ENCODE data around the gene SLC50A1.

Gene SLC50A1

DNA sequence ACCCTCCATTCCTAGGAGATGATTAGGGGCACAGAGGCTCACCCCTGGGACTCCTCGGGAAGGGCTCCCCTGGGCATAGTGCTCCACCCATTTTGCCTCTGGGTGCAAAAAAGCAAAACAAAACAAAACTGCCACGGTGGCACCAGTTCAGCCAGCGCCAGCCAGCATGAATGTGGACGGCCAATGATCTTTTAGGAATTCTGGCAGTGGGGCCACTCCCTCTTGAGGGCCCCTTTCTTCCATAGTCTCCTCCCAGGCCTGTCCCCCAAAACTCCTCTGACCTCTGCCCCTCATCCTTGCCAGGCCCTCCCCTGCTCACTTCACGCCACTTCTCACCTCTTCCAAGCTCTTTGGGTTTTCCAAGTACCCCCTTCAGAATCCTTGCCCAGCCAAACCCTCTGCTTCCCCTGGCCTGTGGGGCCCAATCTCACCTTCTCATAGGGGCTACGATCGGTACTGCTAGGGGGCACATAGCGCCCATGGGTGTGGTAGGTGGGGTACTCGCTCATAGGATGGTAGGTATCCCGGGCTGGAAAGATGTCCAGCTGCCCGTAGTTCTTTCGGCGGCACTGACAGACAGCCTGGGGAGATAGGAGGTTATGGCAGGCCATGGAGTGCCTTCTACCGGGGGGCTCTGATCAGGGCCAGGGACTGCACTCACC is 51.3 kb downstream of the SLC50A1 start:
- no peak for TF ChIP-seq MAX (IDR thresholded peaks at IDR 0.05; ENCODE audit: low read depth, low read length)
- no peak for TF ChIP-seq CTCF (IDR thresholded peaks at IDR 0.05; ENCODE audit: low read depth, low read length)
- TF ChIP-seq POLR2A (IDR thresholded peaks at IDR 0.05; ENCODE audit: extremely low read depth, insufficient read length): no peak
- TF ChIP-seq MYC (IDR thresholded peaks at IDR 0.05; ENCODE audit: low read depth, low read length): no peak
- no peak for DNase-seq (ENCODE audit: low read depth)
- no peak overlapping the region for H3K4me3 ChIP-seq (ENCODE audit: low read depth, low read length)

DNA sequence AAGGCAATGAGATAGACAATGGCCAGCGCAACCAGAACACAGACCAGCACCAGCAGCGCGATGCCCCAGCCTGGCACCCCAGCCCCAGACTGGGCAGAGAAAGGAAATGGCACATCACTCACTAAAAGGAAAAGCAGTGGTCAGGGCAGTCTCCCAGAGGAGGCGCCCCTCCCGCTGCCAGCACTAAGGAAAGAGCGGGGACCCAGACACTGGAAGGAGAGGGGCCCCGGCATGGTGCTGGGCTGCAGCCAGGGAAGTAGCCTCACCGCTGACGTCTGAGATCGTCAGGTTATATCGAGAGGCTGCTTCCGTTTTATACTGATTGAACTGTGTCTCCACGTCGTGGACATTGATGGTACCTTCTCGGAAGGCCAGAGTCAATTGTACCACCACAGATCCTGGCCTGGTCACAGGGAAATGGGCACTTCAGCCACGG is 51.8 kb downstream of the SLC50A1 start:
- no peak for TF ChIP-seq MAX (IDR thresholded peaks at IDR 0.05; ENCODE audit: low read depth, low read length)
- no peak for TF ChIP-seq CTCF (IDR thresholded peaks at IDR 0.05; ENCODE audit: low read depth, low read length)
- TF ChIP-seq POLR2A (IDR thresholded peaks at IDR 0.05; ENCODE audit: extremely low read depth, insufficient read length): no peak
- no peak for TF ChIP-seq MYC (IDR thresholded peaks at IDR 0.05; ENCODE audit: low read depth, low read length)
- no peak overlapping the region for H3K4me3 ChIP-seq (ENCODE audit: low read depth, low read length)
- no peak for DNase-seq (ENCODE audit: low read depth)

GRCh38 chr1:155188268-155188667 is 52.6 kb downstream of the SLC50A1 start:
- DNase-seq (ENCODE audit: low read depth): no peak
- TF ChIP-seq MAX (IDR thresholded peaks at IDR 0.05; ENCODE audit: low read depth, low read length): no peak
- TF ChIP-seq POLR2A (IDR thresholded peaks at IDR 0.05; ENCODE audit: extremely low read depth, insufficient read length): no peak
- no peak for TF ChIP-seq CTCF (IDR thresholded peaks at IDR 0.05; ENCODE audit: low read depth, low read length)
- TF ChIP-seq MYC (IDR thresholded peaks at IDR 0.05; ENCODE audit: low read depth, low read length): no peak
- H3K4me3 ChIP-seq (ENCODE audit: low read depth, low read length): no peak overlapping the region

Data from NB4 (cell line).